Gastroesophageal sphincter (tissue), 4 donors: ENCODE results near the gene FBXL4. TPM values are rescaled to one million over a fixed set of nuclear protein-coding genes. Genes with fewer than 3 reads are reported as not detected.

Experiments
- ATAC-seq: fragments of 150-250 bp; one replicate; pipeline ENCODE4 v1.9.1; 2016; ENCODE audit warnings: mild to moderate bottlenecking, moderate library complexity
- H3K27ac ChIP-seq, 4 donors: fragments of 200-600 bp; sonication (generic) in 3 of 4; 1 replicate in 3 of 4; 2 replicates in 1 of 4; pipeline ENCODE4 v1.5.1; 2016 to 2019
- H3K27me3 ChIP-seq: fragments of 200-600 bp; sonication (generic); one replicate; pipeline ENCODE4 v1.5.1; 2019
- H3K36me3 ChIP-seq, 2 donors: fragments of 200-600 bp; sonication (generic); one replicate each; pipeline ENCODE4 v1.5.1; 2019; ENCODE audit warnings: control low read depth in 1 of 2
- H3K4me1 ChIP-seq, 3 donors: fragments of 200-600 bp; sonication (generic); 1 replicate in 2 of 3; 2 replicates in 1 of 3; pipeline ENCODE4 v1.5.1; 2016 to 2019; ENCODE audit warnings: control low read depth in 2 of 3
- H3K4me3 ChIP-seq, 2 donors: fragments of 200-600 bp; sonication (generic); one replicate each; pipeline ENCODE4 v1.5.1; 2019; ENCODE audit warnings: mild to moderate bottlenecking in 1 of 2, moderate library complexity in 1 of 2
- H3K9me3 ChIP-seq, 3 donors: fragments of 200-600 bp; sonication (generic); one replicate each; pipeline ENCODE4 v1.5.1; 2017 to 2019; ENCODE audit warnings: control low read depth in 2 of 3
- EP300 ChIP-seq: sonication (generic); formaldehyde crosslinking; IDR thresholded peaks from one replicate; pipeline ENCODE4 v1.6.1; 2017; ENCODE audit warnings: antibody characterized with exemption, mild to moderate bottlenecking
- POLR2A ChIP-seq, 2 donors: fragments of 450-650 bp; IDR thresholded peaks; one replicate each; pipeline ENCODE4 v1.6.1; 2017; ENCODE audit warnings: antibody characterized with exemption in 2 of 2, mild to moderate bottlenecking in 2 of 2, moderate library complexity in 1 of 2
- POLR2AphosphoS5 ChIP-seq: sonication (generic); formaldehyde crosslinking; IDR thresholded peaks from one replicate; pipeline ENCODE4 v1.6.1; 2017; ENCODE audit warnings: antibody characterized with exemption
- WGBS, 2 donors: methylation state at CpG; one replicate each; pipeline ENCODE4 v1.1.5; 2018; ENCODE audit warnings: low coverage in 1 of 2; 5-methylcytosine and 5-hydroxymethylcytosine counted together
- total RNA-seq, 4 donors: library from RNA; depleted of rRNA; stranded (reverse); fragments of >200 nt; gene quantifications; one replicate each; pipeline ENCODE4 v1.1.0, GENCODE V29; 2016
- TF ChIP-seq, protein P1 (sequence below), 4 experiments: fragments of 200-600 bp in 2 of 4; fragments of 450-650 bp in 2 of 4; sonication (generic) in 1 of 4; IDR thresholded peaks; one replicate each; pipeline ENCODE4 v1.5.1; 2017 to 2019; ENCODE audit warnings: antibody characterized with exemption in 4 of 4, mild to moderate bottlenecking in 2 of 4, moderate library complexity in 2 of 4

FBXL4 gene
- total RNA-seq, 4 donors from 2014 or later, result 15.6 to 21.9 (median 18.8) TPM

DNA sequence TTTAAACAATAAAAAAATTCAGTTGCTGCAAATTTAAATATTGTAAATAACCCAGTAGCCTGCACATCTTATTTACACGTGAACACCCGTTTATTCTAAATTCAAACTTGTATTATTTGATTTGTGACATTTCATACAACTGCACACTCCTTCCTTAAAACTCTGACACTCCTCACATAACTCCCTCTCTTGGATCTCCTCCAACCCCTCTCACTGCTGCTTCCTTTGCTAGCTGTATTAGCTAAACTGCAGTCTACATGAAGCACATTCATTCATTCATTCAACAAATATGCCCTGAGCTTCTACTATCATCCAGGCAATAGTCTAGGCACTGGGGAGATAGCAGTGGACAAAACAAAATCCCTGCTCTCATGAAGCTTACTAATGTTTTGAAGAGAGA, 47.0 kb downstream of the FBXL4 start:
- no peak for ATAC-seq
- Histone ChIP-seq H3K36me3 (peaks cover 0 to 87% of the 10 kb centered on the region in 2 donors), H3K4me3 (no peak overlapping the region), H3K27ac (no peak overlapping the region), H3K4me1 (no peaks in the 10 kb centered on the region), H3K9me3 (peaks cover 0 to 7% (median 0%) of the 10 kb centered on the region in 3 donors), H3K27me3 (no peaks in the 10 kb centered on the region)
- TF ChIP-seq, protein P1, sequence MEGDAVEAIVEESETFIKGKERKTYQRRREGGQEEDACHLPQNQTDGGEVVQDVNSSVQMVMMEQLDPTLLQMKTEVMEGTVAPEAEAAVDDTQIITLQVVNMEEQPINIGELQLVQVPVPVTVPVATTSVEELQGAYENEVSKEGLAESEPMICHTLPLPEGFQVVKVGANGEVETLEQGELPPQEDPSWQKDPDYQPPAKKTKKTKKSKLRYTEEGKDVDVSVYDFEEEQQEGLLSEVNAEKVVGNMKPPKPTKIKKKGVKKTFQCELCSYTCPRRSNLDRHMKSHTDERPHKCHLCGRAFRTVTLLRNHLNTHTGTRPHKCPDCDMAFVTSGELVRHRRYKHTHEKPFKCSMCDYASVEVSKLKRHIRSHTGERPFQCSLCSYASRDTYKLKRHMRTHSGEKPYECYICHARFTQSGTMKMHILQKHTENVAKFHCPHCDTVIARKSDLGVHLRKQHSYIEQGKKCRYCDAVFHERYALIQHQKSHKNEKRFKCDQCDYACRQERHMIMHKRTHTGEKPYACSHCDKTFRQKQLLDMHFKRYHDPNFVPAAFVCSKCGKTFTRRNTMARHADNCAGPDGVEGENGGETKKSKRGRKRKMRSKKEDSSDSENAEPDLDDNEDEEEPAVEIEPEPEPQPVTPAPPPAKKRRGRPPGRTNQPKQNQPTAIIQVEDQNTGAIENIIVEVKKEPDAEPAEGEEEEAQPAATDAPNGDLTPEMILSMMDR (IDR thresholded peaks at IDR 0.05), result no peak
- no peak for TF ChIP-seq POLR2AphosphoS5
- no peak for TF ChIP-seq EP300
- TF ChIP-seq POLR2A (IDR thresholded peaks at IDR 0.05), result no peak
- WGBS, 2 donors, result 78 to 83% methylated on average over 2 of the region's 2 CpGs

- H3K36me3 ChIP-seq, result peaks cover 0 to 58% of the 10 kb centered on the region in 2 donors
Observed at GRCh38 chr6:98894810-98895209, 52.9 kb downstream of the FBXL4 start.

DNA sequence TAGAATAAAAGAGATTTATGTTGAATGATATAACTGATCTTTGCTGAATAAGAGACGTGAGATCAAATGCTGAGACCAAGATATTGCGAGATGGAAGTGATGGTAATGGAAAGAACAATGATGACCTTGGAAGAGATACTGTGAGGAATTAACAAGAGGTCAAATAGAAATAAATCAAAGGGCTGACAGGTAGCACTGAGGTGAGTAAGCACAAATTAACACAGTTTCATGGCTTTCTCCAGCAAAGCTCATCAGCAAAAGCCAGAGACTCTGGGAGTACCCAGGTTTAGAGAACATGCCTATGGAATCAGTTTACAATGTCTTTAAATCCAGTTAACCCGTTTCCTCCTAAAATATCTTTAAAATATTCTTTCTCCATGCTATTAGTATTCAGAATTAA, 60.1 kb downstream of the FBXL4 start:
- no peaks in the 10 kb centered on the region for H3K9me3 ChIP-seq
- no peak for TF ChIP-seq POLR2AphosphoS5
- WGBS, 2 donors, result 87 to 92% methylated on average over 2 to 3 of the region's 3 CpGs
- ATAC-seq, result no peak
- no peaks in the 10 kb centered on the region for H3K27me3 ChIP-seq
- H3K36me3 ChIP-seq, result peaks cover 0 to 46% of the 10 kb centered on the region in 2 donors
- no peak overlapping the region for H3K27ac ChIP-seq
- H3K4me3 ChIP-seq, result no peak overlapping the region
- no peaks in the 10 kb centered on the region for H3K4me1 ChIP-seq

More at GRCh38 chr6:98894810-98895209, 52.9 kb downstream of the FBXL4 start:
- no peak for ATAC-seq
- H3K4me1 ChIP-seq, result no peaks in the 10 kb centered on the region
- H3K9me3 ChIP-seq, result peaks cover 0 to 7% (median 0%) of the 10 kb centered on the region in 3 donors
- H3K27ac ChIP-seq, result no peak overlapping the region
- H3K27me3 ChIP-seq, result no peaks in the 10 kb centered on the region
- WGBS, 2 donors, result 60 to 77% methylated on average over 1 of the region's 1 CpG
- no peak overlapping the region for H3K4me3 ChIP-seq
- TF ChIP-seq, protein P1 (IDR thresholded peaks at IDR 0.05), result no peak
- TF ChIP-seq POLR2A (IDR thresholded peaks at IDR 0.05) (no peak), POLR2AphosphoS5 (no peak), EP300 (no peak)

GRCh38 chr6:98885330-98885729, 62.4 kb downstream of the FBXL4 start:
- Histone ChIP-seq H3K4me1 (no peaks in the 10 kb centered on the region), H3K4me3 (no peak overlapping the region), H3K36me3 (peaks cover 0 to 48% of the 10 kb centered on the region in 2 donors), H3K27me3 (no peaks in the 10 kb centered on the region), H3K27ac (no peak overlapping the region), H3K9me3 (no peaks in the 10 kb centered on the region)
- ATAC-seq, result no peak
- TF ChIP-seq, protein P1 (IDR thresholded peaks at IDR 0.05), result no peak
- no peak for TF ChIP-seq EP300
- no peak for TF ChIP-seq POLR2A (IDR thresholded peaks at IDR 0.05)
- no peak for TF ChIP-seq POLR2AphosphoS5
- WGBS, 2 donors, result 90 to 100% methylated on average over 1 to 3 of the region's 3 CpGs

DNA sequence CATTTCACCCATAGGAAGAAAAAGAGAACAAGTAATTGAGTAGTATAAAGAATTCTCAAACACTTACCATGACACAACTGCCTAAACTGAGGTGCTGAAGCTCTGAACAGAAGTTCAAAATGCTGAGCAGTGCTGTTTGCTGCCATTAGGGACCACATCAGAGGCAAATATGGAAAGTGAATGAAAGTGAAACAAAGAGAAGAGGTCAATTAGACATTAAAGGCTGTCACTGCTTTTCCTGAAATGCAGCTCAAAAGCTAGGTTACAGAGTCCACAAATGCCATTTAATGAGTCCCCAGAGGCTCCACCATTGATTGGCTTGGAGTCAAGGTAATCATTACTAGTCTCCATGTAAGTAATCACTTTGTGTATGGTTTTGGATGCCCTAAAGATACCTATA, 67.3 kb downstream of the FBXL4 start:
- no peaks in the 10 kb centered on the region for H3K4me1 ChIP-seq
- ATAC-seq, result no peak
- H3K27me3 ChIP-seq, result no peaks in the 10 kb centered on the region
- H3K4me3 ChIP-seq, result no peak overlapping the region
- no peaks in the 10 kb centered on the region for H3K9me3 ChIP-seq
- no peak overlapping the region for H3K27ac ChIP-seq
- TF ChIP-seq, protein P1 (IDR thresholded peaks at IDR 0.05), result no peak
- no peak for TF ChIP-seq POLR2AphosphoS5
- no peak for TF ChIP-seq POLR2A (IDR thresholded peaks at IDR 0.05)
- TF ChIP-seq EP300, result no peak
- H3K36me3 ChIP-seq, result peaks cover 0 to 44% of the 10 kb centered on the region in 2 donors
